ENCODE data around the gene ARHGAP29. TPM values are rescaled to one million over a fixed set of nuclear protein-coding genes. Genes with fewer than 3 reads are reported as not detected.
"Not testable (repeated sequence)": the region's sequence is repeated elsewhere in the genome, so short reads cannot be mapped to it uniquely, and the experiment has no call there.

The ARHGAP29 gene
- total RNA-seq, 1 experiment from 2014 or later: 1.8 TPM

- POLR2A ChIA-PET (ENCODE audit: low non-redundant PET): no interaction called here
- H3K9me3 ChIP-seq (ENCODE audit: low read depth, low read length, poor library complexity, severe bottlenecking): no peaks in the 10 kb centered on the region
- no peak for DNase-seq (ENCODE audit: low spot score)
- H3K4me1 ChIP-seq (ENCODE audit: insufficient read depth, low read length, poor library complexity, severe bottlenecking): no peaks in the 10 kb centered on the region
- H3K27ac ChIP-seq (ENCODE audit: low read depth, low read length, poor library complexity, severe bottlenecking): no peak overlapping the region
- H3K27me3 ChIP-seq (replicated peaks; ENCODE audit: insufficient read depth, low read depth, low read length, poor library complexity): peaks cover 6% of the 10 kb centered on the region
- BruUV-seq (replicated peaks): no TSS peak
- H3K36me3 ChIP-seq (ENCODE audit: insufficient read depth, low read length, poor library complexity, severe bottlenecking): no peaks in the 10 kb centered on the region
- CTCF ChIA-PET: no interaction called here
- intact Hi-C loops (cut with micrococcal nuclease; ENCODE audit: unreplicated experiment): no loop called here
- H3K4me3 ChIP-seq (ENCODE audit: low read depth, low read length, poor library complexity, severe bottlenecking): no peak overlapping the region
- no peak for TF ChIP-seq EZH2 (IDR thresholded peaks at IDR 0.05; ENCODE audit: borderline replicate concordance, low read depth, low read length, poor library complexity, severe bottlenecking)
- TF ChIP-seq CTCF (conservative IDR thresholded peaks at IDR 0.05; ENCODE audit: low read depth, low read length): no peak
Measured at GRCh38 chr1:94165843-94166242, 71.5 kb downstream of the ARHGAP29 start.

- H3K9me3 ChIP-seq (ENCODE audit: low read depth, low read length, poor library complexity, severe bottlenecking); DNase-seq (ENCODE audit: low spot score); intact Hi-C loops (cut with micrococcal nuclease; ENCODE audit: unreplicated experiment); POLR2A ChIA-PET (ENCODE audit: low non-redundant PET); BruUV-seq (replicated peaks); H3K36me3 ChIP-seq (ENCODE audit: insufficient read depth, low read length, poor library complexity, severe bottlenecking); H3K4me3 ChIP-seq (ENCODE audit: low read depth, low read length, poor library complexity, severe bottlenecking); H3K4me1 ChIP-seq (ENCODE audit: insufficient read depth, low read length, poor library complexity, severe bottlenecking); CTCF ChIA-PET; H3K27ac ChIP-seq (ENCODE audit: low read depth, low read length, poor library complexity, severe bottlenecking); H3K27me3 ChIP-seq (replicated peaks; ENCODE audit: insufficient read depth, low read depth, low read length, poor library complexity): not testable (repeated sequence)
Measured at GRCh38 chr1:94164885-94165284, 72.5 kb downstream of the ARHGAP29 start.

- H3K4me3 ChIP-seq (ENCODE audit: low read depth, low read length, poor library complexity, severe bottlenecking); CTCF ChIA-PET; POLR2A ChIA-PET (ENCODE audit: low non-redundant PET); BruUV-seq (replicated peaks); intact Hi-C loops (cut with micrococcal nuclease; ENCODE audit: unreplicated experiment); DNase-seq (ENCODE audit: low spot score); H3K27ac ChIP-seq (ENCODE audit: low read depth, low read length, poor library complexity, severe bottlenecking); H3K36me3 ChIP-seq (ENCODE audit: insufficient read depth, low read length, poor library complexity, severe bottlenecking); H3K9me3 ChIP-seq (ENCODE audit: low read depth, low read length, poor library complexity, severe bottlenecking); H3K4me1 ChIP-seq (ENCODE audit: insufficient read depth, low read length, poor library complexity, severe bottlenecking); H3K27me3 ChIP-seq (replicated peaks; ENCODE audit: insufficient read depth, low read depth, low read length, poor library complexity): not testable (repeated sequence)
Measured at GRCh38 chr1:94164121-94164520, 73.3 kb downstream of the ARHGAP29 start.

GRCh38 chr1:94163249-94163648, 74.1 kb downstream of the ARHGAP29 start:
- H3K4me1 ChIP-seq (ENCODE audit: insufficient read depth, low read length, poor library complexity, severe bottlenecking); POLR2A ChIA-PET (ENCODE audit: low non-redundant PET); H3K4me3 ChIP-seq (ENCODE audit: low read depth, low read length, poor library complexity, severe bottlenecking); BruUV-seq (replicated peaks); H3K9me3 ChIP-seq (ENCODE audit: low read depth, low read length, poor library complexity, severe bottlenecking); DNase-seq (ENCODE audit: low spot score); H3K36me3 ChIP-seq (ENCODE audit: insufficient read depth, low read length, poor library complexity, severe bottlenecking); H3K27ac ChIP-seq (ENCODE audit: low read depth, low read length, poor library complexity, severe bottlenecking); H3K27me3 ChIP-seq (replicated peaks; ENCODE audit: insufficient read depth, low read depth, low read length, poor library complexity); intact Hi-C loops (cut with micrococcal nuclease; ENCODE audit: unreplicated experiment); CTCF ChIA-PET: not testable (repeated sequence)

GRCh38 chr1:94160811-94161210, 76.6 kb downstream of the ARHGAP29 start:
- BruUV-seq (replicated peaks): no TSS peak
- no peaks in the 10 kb centered on the region for H3K36me3 ChIP-seq (ENCODE audit: insufficient read depth, low read length, poor library complexity, severe bottlenecking)
- ChIA-PET POLR2A (ENCODE audit: low non-redundant PET) (no interaction called here), CTCF (no interaction called here)
- H3K4me1 ChIP-seq (ENCODE audit: insufficient read depth, low read length, poor library complexity, severe bottlenecking): no peaks in the 10 kb centered on the region
- H3K27ac ChIP-seq (ENCODE audit: low read depth, low read length, poor library complexity, severe bottlenecking): no peak overlapping the region
- intact Hi-C loops (cut with micrococcal nuclease; ENCODE audit: unreplicated experiment): no loop called here
- DNase-seq (ENCODE audit: low spot score): peak; percentile 32
- no peaks in the 10 kb centered on the region for H3K9me3 ChIP-seq (ENCODE audit: low read depth, low read length, poor library complexity, severe bottlenecking)
- H3K27me3 ChIP-seq (replicated peaks; ENCODE audit: insufficient read depth, low read depth, low read length, poor library complexity): no peaks in the 10 kb centered on the region
- no peak overlapping the region for H3K4me3 ChIP-seq (ENCODE audit: low read depth, low read length, poor library complexity, severe bottlenecking)
- TF ChIP-seq CTCF (conservative IDR thresholded peaks at IDR 0.05; ENCODE audit: low read depth, low read length) (no peak), EZH2 (IDR thresholded peaks at IDR 0.05; ENCODE audit: borderline replicate concordance, low read depth, low read length, poor library complexity, severe bottlenecking) (no peak)

Measured in A673 (cell line).